PFSK-1 (cell line): ENCODE data around the gene CT47C1.

Experiments used
- FOXP2 ChIP-seq: optimal IDR thresholded peaks from 2 replicates; pipeline ENCODE3; 2011; ENCODE audit warnings: borderline replicate concordance, control low read depth, inconsistent platforms; ENCODE audit not compliant: insufficient read depth; ENCODE audit errors: extremely low read length, extremely low read depth
- POLR2AphosphoS5 ChIP-seq: IDR thresholded peaks from 2 replicates; pipeline ENCODE4 v1.6.1; 2012; ENCODE audit warnings: low read depth, mild to moderate bottlenecking, control low read depth, low read length, moderate library complexity
- SIN3A ChIP-seq: IDR thresholded peaks from 2 replicates; pipeline ENCODE4 v1.6.1; 2012; ENCODE audit warnings: mild to moderate bottlenecking, low read length, moderate library complexity, borderline replicate concordance; ENCODE audit not compliant: insufficient read depth
- TAF1 ChIP-seq: IDR thresholded peaks from 2 replicates; pipeline ENCODE4 v1.6.1; 2012; ENCODE audit warnings: low read length, control low read depth, borderline replicate concordance; ENCODE audit not compliant: insufficient read depth
- TF ChIP-seq, protein P1 (sequence below), 2 experiments: IDR thresholded peaks; 2 replicates each; pipeline versions ENCODE4 v1.6.1 to v1.8.0; 2011 to 2012; ENCODE audit warnings: low read depth in 2 of 2, low read length in 2 of 2, control low read depth in 1 of 2, inconsistent platforms in 1 of 2, mild to moderate bottlenecking in 1 of 2, moderate library complexity in 1 of 2; ENCODE audit not compliant: insufficient read depth in 1 of 2

DNA sequence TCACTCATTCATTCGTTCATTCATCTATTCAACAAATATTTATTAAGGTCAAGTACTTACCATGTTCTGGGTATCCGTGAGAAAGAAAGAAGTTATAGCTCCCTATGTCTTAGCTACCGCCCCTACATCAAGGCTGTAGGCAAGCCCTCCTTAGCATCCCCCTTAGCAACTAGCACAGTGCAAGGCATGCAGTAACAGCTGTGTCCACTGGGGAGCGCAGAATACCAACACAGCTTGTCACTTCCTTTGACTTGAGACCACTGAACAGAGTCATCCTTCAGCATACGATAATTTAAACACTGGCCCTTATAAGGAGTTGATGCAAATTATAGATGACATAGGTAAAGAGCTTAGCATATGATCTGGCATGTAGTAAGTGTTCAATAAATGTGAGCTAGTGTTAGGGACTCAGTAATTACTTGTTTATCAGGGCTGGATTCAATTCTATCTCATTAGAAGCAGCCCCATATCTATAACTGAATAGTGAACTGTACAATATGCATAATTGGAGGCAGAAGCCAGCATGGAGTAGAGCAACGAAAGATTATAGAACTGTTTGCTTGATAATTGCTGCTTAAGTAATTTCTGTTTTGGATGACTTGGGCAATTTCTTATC lies 46.1 kb downstream of the CT47C1 start:
- TF ChIP-seq SIN3A (no peak), POLR2AphosphoS5 (no peak), TAF1 (no peak), FOXP2 (no peak)
- TF ChIP-seq, protein P1, sequence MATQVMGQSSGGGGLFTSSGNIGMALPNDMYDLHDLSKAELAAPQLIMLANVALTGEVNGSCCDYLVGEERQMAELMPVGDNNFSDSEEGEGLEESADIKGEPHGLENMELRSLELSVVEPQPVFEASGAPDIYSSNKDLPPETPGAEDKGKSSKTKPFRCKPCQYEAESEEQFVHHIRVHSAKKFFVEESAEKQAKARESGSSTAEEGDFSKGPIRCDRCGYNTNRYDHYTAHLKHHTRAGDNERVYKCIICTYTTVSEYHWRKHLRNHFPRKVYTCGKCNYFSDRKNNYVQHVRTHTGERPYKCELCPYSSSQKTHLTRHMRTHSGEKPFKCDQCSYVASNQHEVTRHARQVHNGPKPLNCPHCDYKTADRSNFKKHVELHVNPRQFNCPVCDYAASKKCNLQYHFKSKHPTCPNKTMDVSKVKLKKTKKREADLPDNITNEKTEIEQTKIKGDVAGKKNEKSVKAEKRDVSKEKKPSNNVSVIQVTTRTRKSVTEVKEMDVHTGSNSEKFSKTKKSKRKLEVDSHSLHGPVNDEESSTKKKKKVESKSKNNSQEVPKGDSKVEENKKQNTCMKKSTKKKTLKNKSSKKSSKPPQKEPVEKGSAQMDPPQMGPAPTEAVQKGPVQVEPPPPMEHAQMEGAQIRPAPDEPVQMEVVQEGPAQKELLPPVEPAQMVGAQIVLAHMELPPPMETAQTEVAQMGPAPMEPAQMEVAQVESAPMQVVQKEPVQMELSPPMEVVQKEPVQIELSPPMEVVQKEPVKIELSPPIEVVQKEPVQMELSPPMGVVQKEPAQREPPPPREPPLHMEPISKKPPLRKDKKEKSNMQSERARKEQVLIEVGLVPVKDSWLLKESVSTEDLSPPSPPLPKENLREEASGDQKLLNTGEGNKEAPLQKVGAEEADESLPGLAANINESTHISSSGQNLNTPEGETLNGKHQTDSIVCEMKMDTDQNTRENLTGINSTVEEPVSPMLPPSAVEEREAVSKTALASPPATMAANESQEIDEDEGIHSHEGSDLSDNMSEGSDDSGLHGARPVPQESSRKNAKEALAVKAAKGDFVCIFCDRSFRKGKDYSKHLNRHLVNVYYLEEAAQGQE (IDR thresholded peaks at IDR 0.05; ENCODE audit: insufficient read depth in 1 of 2, low read depth in 2 of 2, low read length in 2 of 2): no peak
